Measurements from ENCODE around the gene DDX54. TPM values are rescaled to one million over a fixed set of nuclear protein-coding genes. Genes with fewer than 3 reads are reported as not detected.

Gene DDX54
- total RNA-seq, 4 donors from 2014 or later = 53.9 to 71.8 (median 63.9) TPM

- Histone ChIP-seq H3K36me3 (no peaks in the 10 kb centered on the region), H3K9me3 (no peaks in the 10 kb centered on the region), H3K27me3 (peaks cover 40% of the 10 kb centered on the region), H3K4me3 (peak overlapping the region; percentile 41), H3K27ac (no peak overlapping the region), H3K4me1 (peaks cover 16% of the 10 kb centered on the region)
- DNase-seq (ENCODE audit: low spot score in 2 of 2) = no peak
- no peak for TF ChIP-seq POLR2AphosphoS5 (IDR thresholded peaks at IDR 0.05)
- TF ChIP-seq POLR2A (IDR thresholded peaks at IDR 0.05) = no peak
- no peak for TF ChIP-seq EP300 (IDR thresholded peaks at IDR 0.05)
- 70% methylated on average over 2 of the region's 2 CpGs for WGBS
Observed at GRCh38 chr12:113134071-113134470, 51.2 kb downstream of the DDX54 start.

- peaks cover 16% of the 10 kb centered on the region for H3K4me1 ChIP-seq
- no peaks in the 10 kb centered on the region for H3K9me3 ChIP-seq
- no peak for TF ChIP-seq EP300 (IDR thresholded peaks at IDR 0.05)
- TF ChIP-seq POLR2A (IDR thresholded peaks at IDR 0.05) = no peak
- TF ChIP-seq POLR2AphosphoS5 (IDR thresholded peaks at IDR 0.05) = no peak
- no peak overlapping the region for H3K27ac ChIP-seq
- DNase-seq (ENCODE audit: low spot score in 2 of 2) = no peak
- 100% methylated on average over 2 of the region's 3 CpGs for WGBS
- peaks cover 40% of the 10 kb centered on the region for H3K27me3 ChIP-seq
- H3K4me3 ChIP-seq = peak overlapping the region; percentile 41
- H3K36me3 ChIP-seq = no peaks in the 10 kb centered on the region
Observed at GRCh38 chr12:113133666-113134065, 51.6 kb downstream of the DDX54 start.

- no peak for TF ChIP-seq POLR2AphosphoS5 (IDR thresholded peaks at IDR 0.05)
- TF ChIP-seq CTCF (IDR thresholded peaks at IDR 0.05) = no peak
- no peak for TF ChIP-seq EP300 (IDR thresholded peaks at IDR 0.05)
- TF ChIP-seq POLR2A (IDR thresholded peaks at IDR 0.05) = no peak
- no peak for DNase-seq (ENCODE audit: low spot score in 2 of 2)
- Histone ChIP-seq H3K27me3 (peaks cover 40% of the 10 kb centered on the region), H3K4me1 (peaks cover 16% of the 10 kb centered on the region), H3K27ac (no peak overlapping the region), H3K9me3 (no peaks in the 10 kb centered on the region), H3K4me3 (no peak overlapping the region), H3K36me3 (no peaks in the 10 kb centered on the region)
- WGBS = 82% methylated on average over 4 of the region's 6 CpGs
Observed at GRCh38 chr12:113133036-113133435, 52.2 kb downstream of the DDX54 start.

GRCh38 chr12:113131556-113131955, 53.7 kb downstream of the DDX54 start:
- peaks cover 33% of the 10 kb centered on the region for H3K27me3 ChIP-seq

GRCh38 chr12:113130457-113131135, 54.7 kb downstream of the DDX54 start:
- Histone ChIP-seq H3K4me3 (no peak overlapping the region), H3K9me3 (no peaks in the 10 kb centered on the region), H3K36me3 (no peaks in the 10 kb centered on the region), H3K27ac (no peak overlapping the region), H3K4me1 (peaks cover 10% of the 10 kb centered on the region), H3K27me3 (peaks cover 28% of the 10 kb centered on the region)
- 38% methylated on average over 9 of the region's 18 CpGs for WGBS
- TF ChIP-seq POLR2A (IDR thresholded peaks at IDR 0.05) = no peak
- TF ChIP-seq EP300 (IDR thresholded peaks at IDR 0.05) = no peak
- TF ChIP-seq CTCF (IDR thresholded peaks at IDR 0.05) = no peak
- no peak for TF ChIP-seq POLR2AphosphoS5 (IDR thresholded peaks at IDR 0.05)
- no peak for DNase-seq (ENCODE audit: low spot score in 2 of 2)

More at GRCh38 chr12:113131556-113131955, 53.7 kb downstream of the DDX54 start:
- 88% methylated on average over 1 of the region's 1 CpG for WGBS
- TF ChIP-seq CTCF (IDR thresholded peaks at IDR 0.05) (no peak), POLR2A (IDR thresholded peaks at IDR 0.05) (no peak), POLR2AphosphoS5 (IDR thresholded peaks at IDR 0.05) (no peak), EP300 (IDR thresholded peaks at IDR 0.05) (no peak)
- Histone ChIP-seq H3K4me3 (no peak overlapping the region), H3K4me1 (peaks cover 16% of the 10 kb centered on the region), H3K9me3 (no peaks in the 10 kb centered on the region), H3K36me3 (no peaks in the 10 kb centered on the region), H3K27ac (no peak overlapping the region)
- DNase-seq (ENCODE audit: low spot score in 2 of 2) = no peak

GRCh38 chr12:113129664-113130456, 55.4 kb downstream of the DDX54 start:
- peaks cover 21% of the 10 kb centered on the region for H3K27me3 ChIP-seq
- H3K27ac ChIP-seq = no peak overlapping the region
- H3K36me3 ChIP-seq = no peaks in the 10 kb centered on the region
- TF ChIP-seq CTCF (IDR thresholded peaks at IDR 0.05) (no peak), POLR2A (IDR thresholded peaks at IDR 0.05) (no peak), EP300 (IDR thresholded peaks at IDR 0.05) (no peak), POLR2AphosphoS5 (IDR thresholded peaks at IDR 0.05) (no peak)
- no peak overlapping the region for H3K4me3 ChIP-seq
- no peaks in the 10 kb centered on the region for H3K9me3 ChIP-seq
- H3K4me1 ChIP-seq = peaks cover 3% of the 10 kb centered on the region
- 73% methylated on average over 15 of the region's 17 CpGs for WGBS
- DNase-seq (ENCODE audit: low spot score in 2 of 2) = no peak

All from suprapubic skin (tissue), 4 donors.